Omental fat pad (tissue), 4 donors: Measurements from ENCODE around the gene CNRIP1. TPM values are rescaled to one million over a fixed set of nuclear protein-coding genes. Genes with fewer than 3 reads are reported as not detected.

Source experiments
- ATAC-seq: fragments of 150-250 bp; one replicate; pipeline ENCODE4 v1.9.1; 2016; ENCODE audit warnings: mild to moderate bottlenecking, moderate library complexity; ENCODE audit not compliant: low FRiP score
- DNase-seq: peaks from one replicate; pipeline ENCODE4 v3.0.0-alpha.2; 2019; ENCODE audit warnings: low spot score
- total RNA-seq, 4 donors: library from RNA; depleted of rRNA; stranded (reverse); fragments of >200 nt; gene quantifications; one replicate each; pipeline ENCODE4 v1.1.0, GENCODE V29; 2016
- TF ChIP-seq, protein P1 (sequence below), 3 donors: fragments of 450-650 bp; IDR thresholded peaks; one replicate each; pipeline ENCODE4 v1.5.1; 2016 to 2017; ENCODE audit warnings: antibody characterized with exemption in 3 of 3, mild to moderate bottlenecking in 3 of 3, moderate library complexity in 2 of 3

Gene CNRIP1
- total RNA-seq, 4 donors from 2014 or later, result 40.8 to 67.9 (median 49.4) TPM

DNA sequence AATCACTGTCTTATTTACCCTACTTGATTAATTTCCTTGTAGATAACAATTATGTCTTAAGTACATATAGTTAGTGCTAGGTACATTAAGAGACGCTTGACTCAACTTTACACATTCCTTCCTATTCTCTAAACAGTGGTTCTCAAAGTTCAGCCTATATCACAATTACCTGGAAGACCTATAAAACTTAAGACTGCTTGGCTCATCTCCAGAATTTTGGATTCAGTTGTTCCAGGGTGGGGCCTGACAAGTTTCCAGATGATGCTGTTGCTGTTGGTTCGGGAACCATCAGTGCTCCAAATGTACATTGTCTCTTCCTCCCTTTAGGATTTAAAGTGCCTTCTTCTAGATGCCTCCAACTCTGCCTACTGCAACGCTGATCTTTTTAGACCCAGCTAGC is 71.4 kb downstream of the CNRIP1 start:
- TF ChIP-seq, protein P1, sequence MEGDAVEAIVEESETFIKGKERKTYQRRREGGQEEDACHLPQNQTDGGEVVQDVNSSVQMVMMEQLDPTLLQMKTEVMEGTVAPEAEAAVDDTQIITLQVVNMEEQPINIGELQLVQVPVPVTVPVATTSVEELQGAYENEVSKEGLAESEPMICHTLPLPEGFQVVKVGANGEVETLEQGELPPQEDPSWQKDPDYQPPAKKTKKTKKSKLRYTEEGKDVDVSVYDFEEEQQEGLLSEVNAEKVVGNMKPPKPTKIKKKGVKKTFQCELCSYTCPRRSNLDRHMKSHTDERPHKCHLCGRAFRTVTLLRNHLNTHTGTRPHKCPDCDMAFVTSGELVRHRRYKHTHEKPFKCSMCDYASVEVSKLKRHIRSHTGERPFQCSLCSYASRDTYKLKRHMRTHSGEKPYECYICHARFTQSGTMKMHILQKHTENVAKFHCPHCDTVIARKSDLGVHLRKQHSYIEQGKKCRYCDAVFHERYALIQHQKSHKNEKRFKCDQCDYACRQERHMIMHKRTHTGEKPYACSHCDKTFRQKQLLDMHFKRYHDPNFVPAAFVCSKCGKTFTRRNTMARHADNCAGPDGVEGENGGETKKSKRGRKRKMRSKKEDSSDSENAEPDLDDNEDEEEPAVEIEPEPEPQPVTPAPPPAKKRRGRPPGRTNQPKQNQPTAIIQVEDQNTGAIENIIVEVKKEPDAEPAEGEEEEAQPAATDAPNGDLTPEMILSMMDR (IDR thresholded peaks at IDR 0.05), result no peak
- ATAC-seq (no peak), DNase-seq (no peak)

DNA sequence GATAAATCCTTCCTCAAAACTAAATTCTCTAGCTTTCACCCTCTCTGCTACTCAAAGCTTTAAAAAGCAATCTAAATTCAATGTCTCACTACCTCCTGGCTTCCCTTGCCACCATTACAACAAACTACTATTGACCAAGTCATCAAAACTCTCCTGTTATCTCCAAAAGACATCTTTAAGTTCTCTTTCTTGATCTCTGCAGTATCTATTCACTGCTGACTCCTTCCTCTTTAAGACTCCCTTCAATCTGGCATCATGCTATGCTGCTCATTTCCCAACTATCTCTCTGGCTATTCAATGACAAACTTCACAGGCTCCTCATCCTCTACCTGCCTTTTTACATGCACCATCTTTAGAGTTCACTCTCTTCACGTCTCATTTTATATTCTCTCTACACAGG is 73.4 kb downstream of the CNRIP1 start:
- TF ChIP-seq, protein P1 (IDR thresholded peaks at IDR 0.05), result no peak
- ATAC-seq, result no peak

DNA sequence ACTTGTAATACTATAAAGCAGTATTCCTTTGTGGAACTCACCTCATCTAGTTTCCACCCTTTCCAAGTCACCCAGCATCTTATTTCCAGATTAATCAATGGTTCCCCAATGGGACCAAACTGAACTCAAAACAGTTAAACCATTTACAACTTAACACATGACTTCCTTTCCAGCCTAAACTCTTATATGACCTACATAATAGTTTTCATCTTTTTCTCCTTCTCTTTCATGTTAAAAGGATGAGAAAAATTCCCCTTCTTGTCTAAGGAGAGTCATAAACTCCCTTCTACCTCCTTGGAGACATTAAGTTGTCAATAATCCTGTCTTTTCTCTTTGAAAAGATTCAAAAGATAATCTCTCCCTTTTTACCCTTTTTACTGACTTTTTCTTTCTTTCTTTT is 74.1 kb downstream of the CNRIP1 start:
- TF ChIP-seq, protein P1 (IDR thresholded peaks at IDR 0.05), result no peak
- ATAC-seq (no peak), DNase-seq (no peak)

More for the DNA sequence above, 73.4 kb downstream of the CNRIP1 start:
- DNase-seq, result no peak

DNA sequence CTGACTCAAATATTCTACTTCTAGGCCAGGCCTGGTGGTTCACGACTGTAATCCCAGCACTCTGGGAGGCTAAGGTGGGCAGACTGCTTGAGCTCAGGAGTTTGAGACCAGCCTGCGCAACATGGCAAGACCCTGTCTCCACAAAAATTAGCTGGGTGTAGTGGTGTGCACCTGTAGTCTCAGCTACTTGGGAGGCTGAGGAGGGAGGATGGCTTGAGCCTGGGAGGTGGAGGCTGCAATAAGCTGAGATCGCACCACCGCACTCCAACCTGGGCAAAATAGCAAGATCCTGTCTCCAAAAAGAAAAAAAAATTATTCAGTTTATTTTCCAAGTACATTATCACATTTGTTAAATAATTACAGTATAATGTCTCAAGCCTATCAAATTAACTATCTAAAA is 74.7 kb downstream of the CNRIP1 start:
- ATAC-seq, result no peak
- TF ChIP-seq, protein P1 (IDR thresholded peaks at IDR 0.05), result no peak
- no peak for DNase-seq

DNA sequence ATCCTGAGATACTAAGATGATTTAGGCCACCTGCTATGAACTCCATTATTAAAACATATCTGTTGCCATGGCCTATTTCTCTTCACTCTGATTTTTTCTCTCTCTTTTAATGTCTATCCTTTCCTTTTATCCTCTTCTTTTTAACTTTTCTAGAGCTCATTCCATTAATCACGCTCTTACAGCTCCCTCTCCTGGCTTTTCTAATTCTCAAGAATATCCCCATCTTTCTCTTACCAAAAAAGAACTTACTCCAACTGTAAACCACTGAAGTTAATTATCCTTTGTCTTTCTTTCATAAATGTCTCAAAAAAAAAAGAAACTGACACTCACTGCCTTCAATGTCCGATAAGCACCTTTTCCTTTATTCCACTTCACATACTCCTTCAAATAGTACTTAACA is 75.3 kb downstream of the CNRIP1 start:
- TF ChIP-seq, protein P1 (IDR thresholded peaks at IDR 0.05), result no peak
- no peak for DNase-seq
- no peak for ATAC-seq

Other genes starting within 250 kb of the CNRIP1 start
- 10 to 100 TPM; 13.4 to 65.9 (median 21.9) TPM for gene PNO1, start 162.1 kb downstream of the CNRIP1 start, total RNA-seq
- 10 to 100 TPM; 34.0 to 44.9 (median 39.9) TPM for gene PPP3R1, start 67.4 kb downstream of the CNRIP1 start, total RNA-seq
- gene PLEK, start 45.3 kb upstream of the CNRIP1 start, total RNA-seq, result 10 to 100 TPM; 16.9 to 55.1 (median 31.9) TPM
- gene FBXO48, start 147.3 kb upstream of the CNRIP1 start, total RNA-seq, result 1 to 10 TPM in 1 of 4 donors, under 1 TPM in 3; 0.24 to 1.3 (median 0.80) TPM
- 10 to 100 TPM in 2 of 4 donors, 1 to 10 TPM in 2; 6.0 to 12.3 (median 9.4) TPM for gene APLF, start 147.6 kb upstream of the CNRIP1 start, total RNA-seq